K562 (cell line): Measurements from ENCODE around the gene AP1AR. TPM values are rescaled to one million over a fixed set of nuclear protein-coding genes. Genes with fewer than 3 reads are reported as not detected.
"Not testable (repeated sequence)": the region's sequence is repeated elsewhere in the genome, so short reads cannot be mapped to it uniquely, and the experiment has no call there.

Experiments
- ATAC-seq: fragments of 200-7000 bp; cut with Tn5 transposase; 3 replicates; pipeline ENCODE4 v1.9.1; 2020; ENCODE audit warnings: moderate library complexity
- BruUV-seq: library from RNA; stranded (reverse); fragments of 400-500 nt; replicated peaks from 2 replicates; lab custom pipeline; 2021; lab: Mats Ljungman, UMichigan
- CTCF ChIA-PET: fragments of 300-600 bp; formaldehyde crosslinking; extraction: SDS; loops from one replicate; lab custom pipeline; 2021; ENCODE audit warnings: low intra/inter-chr PET ratio; lab: Yijun Ruan, JAX
- POLR2A ChIA-PET: fragments of 300-600, 350-650 bp; sonication (Branson Sonifier 250); formaldehyde crosslinking; extraction: SDS; loops from one replicate; lab custom pipeline; 2021; ENCODE audit warnings: antibody characterized with exemption, inconsistent platforms; lab: Yijun Ruan, JAX
- DNase-seq, 4 experiments: peaks; one replicate each; pipeline versions ENCODE4 v3.0.0 to v3.0.0-alpha.2; 2011 to 2018; ENCODE audit warnings: low spot score in 3 of 4, mixed read lengths in 3 of 4; ENCODE audit errors: extremely low read depth in 1 of 4
- FAIRE-seq: peaks from 2 replicates; lab custom pipeline; 2011; peaks lifted over from hg19 to GRCh38; lab: Jason Lieb, UNC
- H2AFZ ChIP-seq: 2 replicates; pipeline ENCODE4 v1.6.0; 2011; ENCODE audit warnings: low read depth, low read length, control low read depth, inconsistent platforms
- H3K27ac ChIP-seq: fragments of 200-600 bp; 3 replicates; pipeline ENCODE4 v1.8.0; 2011; ENCODE audit warnings: low read depth, mild to moderate bottlenecking, control low read depth, inconsistent platforms, low read length, moderate library complexity, mixed read lengths; ENCODE audit errors: extremely low read depth
- H3K27me3 ChIP-seq, 2 experiments: fragments of 300-600 bp in 1 of 2; 2 replicates in 1 of 2; 3 replicates in 1 of 2; pipeline versions ENCODE4 v1.6.0 to v1.8.0; 2011; ENCODE audit warnings: inconsistent platforms in 2 of 2, low read length in 2 of 2, mild to moderate bottlenecking in 1 of 2, mixed read lengths in 1 of 2, moderate library complexity in 1 of 2; ENCODE audit not compliant: control insufficient read depth in 2 of 2, insufficient read depth in 2 of 2
- H3K36me3 ChIP-seq: fragments of 300-600 bp; 3 replicates; pipeline ENCODE4 v1.8.0; 2011; ENCODE audit warnings: mild to moderate bottlenecking, low read length, inconsistent platforms; ENCODE audit not compliant: control insufficient read depth, insufficient read depth
- H3K4me1 ChIP-seq, 2 experiments: fragments of 200-600 bp in 1 of 2; replicated peaks in 1 of 2; 2 replicates in 1 of 2; 3 replicates in 1 of 2; pipeline versions ENCODE4 v1.5.1 to v1.8.0; 2011; ENCODE audit warnings: inconsistent platforms in 2 of 2, low read length in 2 of 2, mild to moderate bottlenecking in 1 of 2, mixed read lengths in 1 of 2, moderate library complexity in 1 of 2; ENCODE audit not compliant: control insufficient read depth in 2 of 2, insufficient read depth in 2 of 2
- H3K4me2 ChIP-seq: 2 replicates; pipeline ENCODE4 v1.6.1; 2011; ENCODE audit warnings: low read length, control low read depth, inconsistent platforms, mixed read lengths; ENCODE audit not compliant: insufficient read depth
- H3K4me3 ChIP-seq: fragments of 200-600 bp; sonication (generic), shearing (Covaris generic); 2 replicates; pipeline ENCODE4 v1.5.1; 2016; ENCODE audit warnings: control low read depth, inconsistent platforms
- H3K79me2 ChIP-seq: fragments of 200-600 bp; 3 replicates; pipeline ENCODE4 v1.8.0; 2011; ENCODE audit warnings: low read length, inconsistent platforms; ENCODE audit not compliant: control insufficient read depth, insufficient read depth
- H3K9ac ChIP-seq, 2 experiments: 2 replicates each; pipeline versions ENCODE4 v1.6.0 to v1.6.1; 2011; ENCODE audit warnings: low read depth in 2 of 2, low read length in 2 of 2, control low read depth in 1 of 2, inconsistent platforms in 1 of 2, mild to moderate bottlenecking in 1 of 2, mixed read lengths in 1 of 2; ENCODE audit not compliant: insufficient read depth in 1 of 2
- H3K9me1 ChIP-seq: one replicate; pipeline ENCODE4 v1.6.0; 2011; ENCODE audit warnings: inconsistent platforms, mild to moderate bottlenecking, low read length, moderate library complexity; ENCODE audit not compliant: control insufficient read depth, insufficient read depth
- H3K9me3 ChIP-seq: replicated peaks from 2 replicates; pipeline ENCODE4 v1.5.1; 2011; ENCODE audit warnings: low read depth, low read length, inconsistent platforms; ENCODE audit not compliant: control insufficient read depth, insufficient read depth
- H4K20me1 ChIP-seq: replicated peaks from 2 replicates; pipeline ENCODE4 v1.6.1; 2011; ENCODE audit warnings: low read length, inconsistent platforms, mixed read lengths; ENCODE audit not compliant: control insufficient read depth, insufficient read depth
- NFIC ChIP-seq: fragments of 450-650 bp; IDR thresholded peaks from 2 replicates; pipeline ENCODE4 v1.6.1; 2017; ENCODE audit warnings: mild to moderate bottlenecking, inconsistent platforms
- ZNF766 ChIP-seq: fragments of 200-800 bp; sonication (Bioruptor generic); conservative IDR thresholded peaks from 2 replicates; pipeline ENCODE4 v1.6.1; 2016; ENCODE audit warnings: missing genetic modification characterization, missing compliant biosample characterization
- WGBS: fragments of 100-300 bp; shearing (Covaris generic); methylation state at CpG from one replicate; pipeline ENCODE4 v1.1.6; 2016; ENCODE audit warnings: low coverage, mixed read lengths; ENCODE audit not compliant: insufficient coverage; ENCODE audit errors: missing lambda C conversion rate; 5-methylcytosine and 5-hydroxymethylcytosine counted together
- in situ Hi-C: fragments of 300-500 bp; cut with MboI; formaldehyde crosslinking; loops from 4 replicates; pipeline ENCODE4 v1.15.0; 2018; ENCODE audit warnings: inconsistent platforms, mixed read lengths
- intact Hi-C: fragments of 100-400 bp; cut with micrococcal nuclease; formaldehyde crosslinking; loops from 2 replicates; pipeline ENCODE4 v1.14.2; 2022
- polyA plus RNA-seq, 8 experiments: library from polyadenylated mRNA; depleted of rRNA in 4 of 8; stranded (reverse) in 5 of 8; unstranded in 3 of 8; fragments of >200 nt; fragmentation: Nextera tagmentation in 2 of 8; fragmentation: Illumina TruSeq in 1 of 8; extraction: Ambion mirVana in 2 of 8; extraction: Trizol in 1 of 8; gene quantifications; 2 replicates each; pipeline versions ENCODE4 v1.2.1 to v1.2.3, GENCODE V29; 2011 to 2014; ENCODE audit warnings: inconsistent platforms in 1 of 8, missing spikeins in 1 of 8
- total RNA-seq, 7 experiments: library from RNA; depleted of rRNA in 6 of 7; stranded (reverse); fragments of >200 nt in 6 of 7; fragmentation: Illumina TruSeq in 2 of 7; extraction: Trizol in 2 of 7; gene quantifications; 2 replicates each; pipeline versions ENCODE4 v1.2.1 to v1.2.3, GENCODE V29; 2011 to 2021; ENCODE audit warnings: low replicate concordance in 1 of 7

The AP1AR gene
- total and polyA plus RNA-seq, 9 of the 15 experiments (the other 6 are each of a cell fraction or from before 2014, with no cell fraction given), result 2.6 to 20.7 (median 12.2) TPM

DNA sequence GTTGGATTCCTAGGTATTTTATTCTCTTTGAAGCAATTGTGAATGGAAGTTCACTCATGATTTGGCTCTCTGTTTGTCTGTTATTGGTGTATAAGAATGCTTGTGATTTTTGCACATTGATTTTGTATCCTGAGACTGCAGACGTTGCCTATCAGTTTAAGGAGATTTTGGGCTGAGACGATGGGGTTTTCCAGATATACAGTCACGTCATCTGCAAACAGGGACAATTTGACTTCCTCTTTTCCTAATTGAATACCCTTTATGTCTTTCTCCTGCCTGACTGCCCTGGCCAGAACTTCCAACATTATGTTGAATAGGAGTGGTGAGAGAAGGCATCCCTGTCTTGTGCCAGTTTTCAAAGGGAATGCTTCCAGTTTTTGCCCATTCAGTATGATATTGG, 73.9 kb downstream of the AP1AR start:
- DNase-seq, ATAC-seq, H3K9me3 ChIP-seq, H3K79me2 ChIP-seq, H3K27me3 ChIP-seq, H3K4me1 ChIP-seq, in situ Hi-C loops, H3K4me3 ChIP-seq, CTCF ChIA-PET, H3K4me2 ChIP-seq, H2AFZ ChIP-seq, H3K9ac ChIP-seq, H3K9me1 ChIP-seq, intact Hi-C loops, H4K20me1 ChIP-seq, BruUV-seq, H3K36me3 ChIP-seq, POLR2A ChIA-PET, FAIRE-seq, H3K27ac ChIP-seq: not testable (repeated sequence)
- no CpG with 5 or more reads among the region's 3 CpGs for WGBS

DNA sequence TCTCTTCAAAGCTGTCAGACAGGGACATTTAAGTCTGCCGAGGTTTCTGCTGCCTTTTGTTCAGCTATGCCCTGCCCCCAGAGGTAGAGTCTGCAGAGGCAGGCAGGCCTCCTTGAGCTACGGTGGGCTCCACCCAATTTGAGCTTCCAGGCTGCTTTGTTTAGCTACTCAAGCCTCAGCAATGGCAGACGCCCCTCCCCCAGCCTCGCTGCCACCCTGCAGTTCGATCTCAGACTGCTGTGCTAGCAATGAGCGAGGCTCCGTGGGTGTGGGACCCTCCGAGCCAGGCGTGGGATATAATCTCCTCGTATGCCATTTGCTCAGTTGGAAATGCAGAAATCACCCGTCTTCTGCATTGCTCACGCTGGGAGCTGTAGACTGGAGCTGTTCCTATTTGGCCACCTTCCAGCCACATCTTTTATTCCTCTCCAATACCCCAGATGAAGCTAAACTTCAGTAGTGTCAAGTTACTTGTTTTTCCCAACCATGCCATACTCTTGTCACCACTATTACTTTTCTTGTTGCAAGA, 77.7 kb downstream of the AP1AR start:
- in situ Hi-C loops, H3K27me3 ChIP-seq, CTCF ChIA-PET, DNase-seq, FAIRE-seq, BruUV-seq, H2AFZ ChIP-seq, H3K79me2 ChIP-seq, H3K9me3 ChIP-seq, H3K9me1 ChIP-seq, H3K36me3 ChIP-seq, H3K27ac ChIP-seq, ATAC-seq, intact Hi-C loops, H3K4me2 ChIP-seq, H3K4me3 ChIP-seq, H4K20me1 ChIP-seq: not testable (repeated sequence)
- peak; percentile 30; the same call in 1 of the 2 replicates for TF ChIP-seq NFIC
- 0 out of 2 replicates have a peak, but pooled peaks have one; percentile 58 for TF ChIP-seq ZNF766 (CRISPR knock-in tag)
- WGBS, result 21% methylated on average over 11 of the region's 12 CpGs
- Histone ChIP-seq H3K9ac (peak overlapping the region in 1 of 2 experiments; percentile 64; a peak in 1 of 4 replicates), H3K4me1 (peaks cover 4 to 13% of the 10 kb centered on the region in 2 experiments)
- POLR2A ChIA-PET, result interaction anchor here (0.8 to 1.0 kb wide), 2 partner anchors 8 to 12 kb away, joined by 3 to 4 read pairs; partner anchors contain the start of gene ALPK1
